B cell (primary cell): Measurements from ENCODE around the gene XXYLT1. TPM values are rescaled to one million over a fixed set of nuclear protein-coding genes. Genes with fewer than 3 reads are reported as not detected.

ENCODE experiments used
- ATAC-seq: fragments of 200-7000 bp; cut with Tn5 transposase; one replicate; pipeline ENCODE4 v1.10.0; 2021; ENCODE audit warnings: low read depth, mild to moderate bottlenecking, moderate number of reproducible peaks, moderate library complexity
- CTCF ChIA-PET: fragments of 350-600 bp; sonication (Branson Sonifier 250); formaldehyde crosslinking; loops from one replicate; lab custom pipeline; 2021; ENCODE audit warnings: antibody characterized with exemption, inconsistent platforms; lab: Charles Lee
- POLR2A ChIA-PET: fragments of 350-600 bp; sonication (Branson Sonifier 250); formaldehyde crosslinking; loops from one replicate; lab custom pipeline; 2021; ENCODE audit warnings: antibody characterized with exemption; lab: Charles Lee
- DNase-seq: peaks from one replicate; pipeline ENCODE4 v3.0.0; 2013
- H2AFZ ChIP-seq: 2 replicates; pipeline ENCODE4 v1.6.1; 2012; ENCODE audit warnings: mild to moderate bottlenecking, low read depth, low read length; ENCODE audit not compliant: insufficient read depth, poor library complexity, severe bottlenecking
- H3K27ac ChIP-seq, 2 donors: 1 replicate in 1 of 2; 2 replicates in 1 of 2; pipeline ENCODE4 v1.5.1; 2012 to 2013; ENCODE audit warnings: low read length in 2 of 2, mild to moderate bottlenecking in 2 of 2, moderate library complexity in 1 of 2
- H3K27me3 ChIP-seq, 4 experiments: fragments of 200-600 bp in 1 of 4; sonication (generic) in 1 of 4; replicated peaks in 1 of 4; 1 replicate in 2 of 4; 2 replicates in 2 of 4; pipeline versions ENCODE4 v1.6.1 to v1.7.0; 2013 to 2016; ENCODE audit warnings: low read length in 3 of 4, mild to moderate bottlenecking in 2 of 4, mixed read lengths in 1 of 4, moderate library complexity in 1 of 4; ENCODE audit not compliant: insufficient read depth in 4 of 4, control insufficient read depth in 3 of 4; ENCODE audit errors: control extremely low read depth in 1 of 4
- H3K36me3 ChIP-seq, 2 experiments: replicated peaks in 1 of 2; 1 replicate in 1 of 2; 2 replicates in 1 of 2; pipeline versions ENCODE4 v1.6.1 to v1.7.1; 2013; ENCODE audit warnings: low read length in 1 of 2; ENCODE audit not compliant: insufficient read depth in 2 of 2, control insufficient read depth in 1 of 2; ENCODE audit errors: control extremely low read depth in 1 of 2, extremely low read depth in 1 of 2
- H3K4me1 ChIP-seq, 2 donors: fragments of 200-600 bp in 1 of 2; sonication (generic) in 1 of 2; 1 replicate in 1 of 2; 2 replicates in 1 of 2; pipeline versions ENCODE4 v1.5.1 to v1.6.1; 2013 to 2017; ENCODE audit warnings: low read length in 2 of 2; ENCODE audit not compliant: control insufficient read depth in 2 of 2, insufficient read depth in 2 of 2
- H3K4me2 ChIP-seq: replicated peaks from 2 replicates; pipeline ENCODE3; 2012; ENCODE audit warnings: mild to moderate bottlenecking, low read depth, low read length; ENCODE audit not compliant: poor library complexity, severe bottlenecking
- H3K4me3 ChIP-seq, 5 experiments: fragments of 200-600 bp in 1 of 5; sonication (generic) in 1 of 5; 1 replicate in 3 of 5; 2 replicates in 2 of 5; pipeline versions ENCODE4 v1.5.1 to v1.7.0; 2011 to 2016; ENCODE audit warnings: low read length in 4 of 5, mild to moderate bottlenecking in 4 of 5, low read depth in 2 of 5, control low read depth in 1 of 5, moderate library complexity in 1 of 5; ENCODE audit not compliant: insufficient read depth in 1 of 5; ENCODE audit errors: control extremely low read depth in 1 of 5, extremely low read depth in 1 of 5
- H3K79me2 ChIP-seq: fragments of 200-600 bp; sonication (generic); one replicate; pipeline ENCODE4 v1.6.0; 2016; ENCODE audit warnings: low read length; ENCODE audit not compliant: control insufficient read depth, insufficient read depth
- H3K9ac ChIP-seq: fragments of 200-600 bp; sonication (generic); 2 replicates; pipeline ENCODE4 v1.6.1; 2017; ENCODE audit warnings: mild to moderate bottlenecking, low read length, moderate library complexity
- H3K9me3 ChIP-seq, 3 donors: one replicate each; pipeline versions ENCODE4 v1.6.1 to v1.7.1; 2013; ENCODE audit warnings: low read length in 2 of 3; ENCODE audit not compliant: control insufficient read depth in 2 of 3, insufficient read depth in 1 of 3; ENCODE audit errors: control extremely low read depth in 1 of 3
- H4K20me1 ChIP-seq: 2 replicates; pipeline ENCODE4 v1.6.0; 2012; ENCODE audit warnings: mild to moderate bottlenecking, low read length; ENCODE audit not compliant: insufficient read depth, control insufficient read depth, poor library complexity, severe bottlenecking
- H3K27ac Mint-ChIP-seq: one replicate; pipeline ENCODE4 v1.8.0; 2021; ENCODE audit warnings: mixed read lengths
- H3K27me3 Mint-ChIP-seq: one replicate; pipeline ENCODE4 v1.8.0; 2021; ENCODE audit warnings: mixed read lengths
- H3K4me1 Mint-ChIP-seq: one replicate; pipeline ENCODE4 v1.8.0; 2021; ENCODE audit warnings: mixed read lengths
- H3K4me3 Mint-ChIP-seq: one replicate; pipeline ENCODE4 v1.8.0; 2021; ENCODE audit warnings: mixed read lengths
- H3K9me3 Mint-ChIP-seq: one replicate; pipeline ENCODE4 v1.8.0; 2022; ENCODE audit warnings: mixed read lengths; ENCODE audit not compliant: insufficient read depth
- CTCF ChIP-seq: fragments of 200-600 bp; IDR thresholded peaks from one replicate; pipeline ENCODE4 v1.8.0; 2022; ENCODE audit warnings: antibody characterized with exemption, mild to moderate bottlenecking
- EZH2 ChIP-seq: IDR thresholded peaks from 2 replicates; pipeline ENCODE4 v1.6.1; 2012; ENCODE audit warnings: borderline replicate concordance, low read depth, mild to moderate bottlenecking, moderate library complexity, low read length; ENCODE audit not compliant: insufficient read depth, poor library complexity, severe bottlenecking
- WGBS: methylation state at CpG from one replicate; pipeline ENCODE4 v1.1.5; 2013; ENCODE audit warnings: missing lambda C conversion rate; ENCODE audit not compliant: insufficient coverage; 5-methylcytosine and 5-hydroxymethylcytosine counted together
- intact Hi-C: fragments of 100-400 bp; cut with micrococcal nuclease; formaldehyde crosslinking; loops from one replicate; pipeline ENCODE4 v1.10.0; 2022
- polyA plus RNA-seq: library from polyadenylated mRNA; depleted of rRNA; stranded (reverse); fragments of >200 nt; gene quantifications from 2 replicates; pipeline ENCODE4 v1.2.3, GENCODE V29; 2012
- total RNA-seq, 2 donors: library from RNA; stranded (reverse); fragments of 120-200 nt in 1 of 2; gene quantifications; 1 replicate in 1 of 2; 2 replicates in 1 of 2; pipeline versions ENCODE4 v1.2.3 to v1.2.4, GENCODE V29; 2013 to 2022

Gene XXYLT1
- total and polyA plus RNA-seq, 2 donors (not counting 1 experiment from before 2014, with no cell fraction given): 2.6 to 11.2 TPM

- Histone ChIP-seq H3K27ac (no peak overlapping the region), H4K20me1 (no peaks in the 10 kb centered on the region), H3K9me3 (no peaks in the 10 kb centered on the region), H3K9ac (no peak overlapping the region), H3K4me3 (no peak overlapping the region), H3K79me2 (no peaks in the 10 kb centered on the region), H3K27me3 (no peaks in the 10 kb centered on the region), H2AFZ (no peak overlapping the region), H3K4me2 (no peak overlapping the region), H3K4me1 (peaks cover 2 to 5% of the 10 kb centered on the region in 2 donors), H3K36me3 (no peaks in the 10 kb centered on the region)
- no peak for ATAC-seq
- Mint-ChIP-seq H3K4me3 (no peak overlapping the region), H3K4me1 (peaks cover 8% of the 10 kb centered on the region), H3K27ac (no peak overlapping the region), H3K9me3 (no peaks in the 10 kb centered on the region), H3K27me3 (peaks cover 10% of the 10 kb centered on the region)
- DNase-seq: no peak
- intact Hi-C loops: no loop called here
- CTCF ChIA-PET: no interaction called here
- POLR2A ChIA-PET: no interaction called here
- 95% methylated on average over 4 of the region's 5 CpGs for WGBS
- TF ChIP-seq EZH2 (no peak), CTCF (no peak)
Measured at GRCh38 chr3:195170496-195170895, 100.5 kb downstream of the XXYLT1 start.

GRCh38 chr3:195169011-195169649, 101.8 kb downstream of the XXYLT1 start:
- H3K79me2 ChIP-seq: no peaks in the 10 kb centered on the region
- no peak overlapping the region for H2AFZ ChIP-seq
- no peaks in the 10 kb centered on the region for H3K36me3 ChIP-seq
- intact Hi-C loops: no loop called here
- Mint-ChIP-seq H3K4me1 (peaks cover 6% of the 10 kb centered on the region), H3K27ac (no peak overlapping the region), H3K4me3 (no peak overlapping the region), H3K27me3 (peaks cover 10% of the 10 kb centered on the region), H3K9me3 (no peaks in the 10 kb centered on the region)
- TF ChIP-seq CTCF: no peak
- TF ChIP-seq EZH2: no peak
- no peak overlapping the region for H3K4me2 ChIP-seq
- no peaks in the 10 kb centered on the region for H4K20me1 ChIP-seq
- no peaks in the 10 kb centered on the region for H3K9me3 ChIP-seq
- no peaks in the 10 kb centered on the region for H3K27me3 ChIP-seq
- H3K9ac ChIP-seq: no peak overlapping the region
- H3K4me3 ChIP-seq: no peak overlapping the region
- H3K4me1 ChIP-seq: peaks cover 2 to 5% of the 10 kb centered on the region in 2 donors
- ChIA-PET POLR2A (no interaction called here), CTCF (no interaction called here)
- no peak for ATAC-seq
- 97% methylated on average over 21 of the region's 23 CpGs for WGBS
- no peak overlapping the region for H3K27ac ChIP-seq
- no peak for DNase-seq
